Anterior cingulate cortex (tissue), 58 donors: ENCODE measurements around the gene ILRUN.
"Not testable (repeated sequence)": the region's sequence is repeated elsewhere in the genome, so short reads cannot be mapped to it uniquely, and the experiment has no call there.

ENCODE experiments used
- DNase-seq, 58 donors: peaks; one replicate each; lab custom pipeline; 2025; lab: John Stamatoyannopoulos, UW

Gene ILRUN

GRCh38 chr6:34667481-34668238 is 28.9 kb downstream of the ILRUN start:
- no peak for DNase-seq

DNA sequence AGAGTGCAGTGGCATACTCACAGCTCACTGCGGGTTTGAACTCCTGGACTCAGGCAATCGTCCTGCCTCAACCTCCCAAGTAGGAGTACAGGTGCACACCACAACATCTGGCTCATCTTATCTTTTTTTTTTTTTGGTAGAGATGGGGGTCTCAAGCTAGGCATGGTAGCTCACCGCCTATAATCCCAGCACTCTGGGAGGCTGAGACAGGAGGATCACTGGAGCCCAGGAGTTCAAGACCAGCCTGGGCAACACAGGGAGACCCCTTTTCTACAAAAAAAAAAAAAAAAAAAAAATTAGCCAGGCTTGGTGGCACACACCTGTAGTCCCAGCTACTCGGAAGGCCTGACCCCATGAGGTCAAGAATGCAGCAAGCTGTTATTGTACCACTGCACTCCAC is 31.5 kb downstream of the ILRUN start:
- DNase-seq: no peak

GRCh38 chr6:34664256-34664971 is 32.2 kb downstream of the ILRUN start:
- no peak for DNase-seq

GRCh38 chr6:34663831-34664255 is 32.7 kb downstream of the ILRUN start:
- no peak for DNase-seq

- no peak for DNase-seq
Observed at GRCh38 chr6:34663371-34663770, 33.2 kb downstream of the ILRUN start.

- DNase-seq: no peak
Observed at GRCh38 chr6:34661357-34661756, 35.2 kb downstream of the ILRUN start.

GRCh38 chr6:34658605-34659265 is 37.8 kb downstream of the ILRUN start:
- DNase-seq: no peak

DNA sequence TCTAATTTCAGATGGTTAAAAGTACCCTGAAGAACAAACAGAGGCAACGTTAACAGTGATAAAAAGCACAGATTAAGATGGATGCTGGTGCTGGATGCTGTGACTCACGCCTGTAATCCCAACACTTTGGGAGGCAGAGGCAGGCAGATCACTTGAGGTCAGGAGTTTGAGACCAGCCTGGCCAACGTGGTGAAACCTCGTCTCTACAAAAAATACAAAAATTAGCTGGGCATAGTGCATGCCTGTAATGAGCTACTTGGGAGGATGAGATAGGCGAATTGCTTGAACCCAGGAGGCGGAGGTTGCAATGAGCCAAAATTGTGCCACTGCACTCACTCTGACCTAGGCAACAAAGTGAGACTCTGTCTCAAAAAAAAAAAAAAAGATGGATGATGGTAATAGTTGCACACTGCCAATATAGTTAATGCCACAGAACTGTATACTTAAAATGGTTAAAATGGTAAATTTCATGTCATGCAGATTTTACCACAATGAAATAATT is 38.5 kb downstream of the ILRUN start:
- DNase-seq: not testable (repeated sequence)

DNA sequence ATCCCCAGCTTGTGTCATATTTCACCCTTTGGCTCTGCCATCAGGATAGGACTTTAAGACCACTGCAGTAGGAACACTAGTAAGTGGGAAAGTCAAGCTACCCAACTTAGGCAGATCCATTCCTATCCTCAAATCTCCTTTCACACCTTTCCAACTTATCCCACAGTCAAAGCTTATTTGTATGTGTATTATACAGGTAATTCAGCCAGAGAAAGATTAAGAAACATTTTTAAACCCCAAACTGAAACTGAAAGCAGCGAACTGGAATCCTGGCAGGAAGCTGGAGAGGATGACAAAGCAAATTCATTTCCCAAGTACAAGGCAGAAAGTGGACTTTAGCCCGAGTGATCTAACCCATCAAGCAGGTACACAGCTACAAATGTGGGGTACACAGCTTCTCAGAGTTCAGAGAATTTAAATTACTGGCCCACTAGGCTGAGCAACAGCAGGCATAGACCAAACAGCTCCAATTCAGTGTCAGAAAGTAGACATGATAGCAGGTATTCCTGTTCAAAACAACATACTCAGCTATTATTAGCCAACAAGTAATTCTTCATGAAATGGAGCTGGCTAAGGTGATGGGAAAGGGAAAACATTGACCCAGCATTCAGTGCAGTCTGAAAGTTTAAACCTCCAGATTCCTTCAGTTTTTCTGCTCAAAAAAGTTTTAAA is 39.1 kb downstream of the ILRUN start:
- peak in 14 of 58 donors; percentile 2 to 56 (median 28) for DNase-seq

- peak in 1 of 58 donors; percentile 47 for DNase-seq
Observed at GRCh38 chr6:34657037-34657306, 39.6 kb downstream of the ILRUN start.

DNA sequence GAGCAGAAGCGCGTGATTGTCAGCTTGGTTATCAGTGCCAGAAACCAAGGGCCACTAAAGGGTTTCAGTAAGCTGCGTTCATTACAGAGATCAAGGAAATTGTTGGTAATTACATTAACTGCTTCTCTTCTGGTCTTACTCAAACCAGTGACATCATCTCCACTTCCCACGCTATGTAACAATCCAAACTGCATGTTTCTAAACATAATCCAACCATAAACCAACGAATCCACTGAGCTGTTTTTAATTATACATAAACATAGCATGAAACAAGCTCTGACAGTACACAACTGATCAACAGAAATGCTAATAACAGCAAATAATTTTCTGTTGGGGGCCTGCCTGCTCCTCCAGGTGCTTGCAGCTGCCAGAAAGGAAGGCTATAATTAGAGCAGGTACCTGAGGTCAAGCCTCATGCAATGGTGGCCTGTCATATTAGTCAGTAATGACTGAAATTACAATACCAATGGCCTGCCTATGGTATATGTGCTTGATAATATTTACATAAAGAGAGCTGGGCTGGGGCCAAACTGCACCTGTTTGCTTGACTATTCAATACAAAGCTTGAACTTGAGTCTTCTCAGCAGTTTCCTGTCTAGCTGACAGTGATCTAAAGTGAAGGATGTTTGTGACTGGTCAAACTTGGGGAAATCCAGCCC is 40.1 kb downstream of the ILRUN start:
- DNase-seq: peak in 7 of 58 donors; percentile 3 to 41 (median 6)

DNA sequence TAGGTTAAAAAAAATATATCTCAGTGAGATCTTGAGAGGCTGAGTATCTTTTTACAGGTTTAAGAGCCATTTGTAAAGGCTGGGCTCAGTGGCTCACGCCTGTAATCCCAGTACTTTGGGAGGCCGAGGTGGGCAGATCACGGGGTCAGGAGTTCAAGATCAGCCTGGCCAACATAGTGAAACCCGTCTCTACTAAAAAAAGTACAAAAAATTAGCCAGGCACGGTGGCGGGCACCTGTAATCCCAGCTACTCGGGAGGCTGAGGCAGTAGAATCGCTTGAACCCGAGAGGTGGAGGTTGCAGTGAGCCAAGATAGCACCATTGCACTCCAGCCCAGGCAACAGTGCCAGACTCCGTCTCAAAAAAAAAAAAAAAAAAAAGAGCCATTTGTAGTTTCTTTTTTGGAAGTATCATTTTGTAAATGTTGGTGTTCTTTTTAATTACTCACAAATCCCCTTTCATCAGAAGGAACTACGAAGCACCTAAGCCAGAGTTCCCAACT is 40.6 kb downstream of the ILRUN start:
- not testable (repeated sequence) for DNase-seq

DNA sequence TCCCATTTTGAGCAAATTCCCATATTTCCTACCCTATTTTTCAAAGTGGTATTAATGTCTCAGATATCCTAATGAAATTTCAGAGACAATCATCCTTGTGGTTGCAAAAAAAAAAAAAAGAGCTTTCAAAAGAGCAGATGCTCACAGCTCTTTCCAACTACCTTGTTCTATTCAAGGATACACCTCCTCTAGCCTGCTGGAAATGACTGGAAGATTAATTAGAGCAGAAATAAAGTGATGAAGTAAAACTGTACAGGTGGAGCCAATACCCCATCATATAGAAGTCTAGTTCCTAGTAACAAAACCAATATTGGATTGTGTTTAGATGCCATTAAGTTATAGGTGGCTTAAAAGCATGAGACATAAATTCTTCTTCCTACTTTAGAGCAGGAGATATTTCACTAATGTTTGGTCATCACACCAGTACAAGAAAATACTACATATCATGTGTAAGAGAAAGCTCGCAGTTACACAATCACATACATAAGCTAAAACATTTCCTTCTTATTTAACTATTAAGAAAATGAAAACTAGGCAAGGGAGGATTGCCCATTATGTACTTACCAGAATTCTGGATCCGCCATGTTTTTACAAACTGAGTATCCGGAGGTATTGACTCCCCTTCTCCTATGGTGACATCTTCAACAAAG is 42.4 kb downstream of the ILRUN start:
- no peak for DNase-seq

GRCh38 chr6:34652263-34652662 is 44.3 kb downstream of the ILRUN start:
- DNase-seq: no peak

- no peak for DNase-seq
Observed at GRCh38 chr6:34650823-34651222, 45.7 kb downstream of the ILRUN start.

DNA sequence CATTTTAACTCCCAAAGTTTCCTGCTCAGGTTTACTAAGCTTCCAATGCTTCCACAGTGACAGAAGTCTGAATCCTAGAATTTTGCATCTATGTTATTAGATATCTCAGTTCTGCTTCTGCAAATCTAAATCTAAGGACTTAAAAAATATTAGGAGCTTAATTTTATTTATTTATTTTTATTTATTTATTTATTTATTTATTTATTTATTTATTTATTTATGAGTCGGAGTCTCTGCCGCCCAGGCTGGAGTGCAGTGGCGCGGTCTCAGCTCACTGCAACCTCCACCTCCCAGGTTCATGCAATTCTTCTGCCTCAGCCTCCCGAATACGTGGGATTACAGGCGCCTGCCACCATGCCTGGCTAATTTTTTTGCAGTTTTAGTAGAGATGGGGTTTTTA is 46.3 kb downstream of the ILRUN start:
- DNase-seq: not testable (repeated sequence)

GRCh38 chr6:34648806-34649205 is 47.8 kb downstream of the ILRUN start:
- no peak for DNase-seq
